GM19035 (cell line): Measurements from ENCODE around the gene SGCD.

Source experiments
- ATAC-seq: cut with Tn5 transposase; IDR thresholded peaks from one replicate; pipeline ENCODE4 v1.9.1; 2021; ENCODE audit not compliant: unreplicated experiment

Gene SGCD

DNA sequence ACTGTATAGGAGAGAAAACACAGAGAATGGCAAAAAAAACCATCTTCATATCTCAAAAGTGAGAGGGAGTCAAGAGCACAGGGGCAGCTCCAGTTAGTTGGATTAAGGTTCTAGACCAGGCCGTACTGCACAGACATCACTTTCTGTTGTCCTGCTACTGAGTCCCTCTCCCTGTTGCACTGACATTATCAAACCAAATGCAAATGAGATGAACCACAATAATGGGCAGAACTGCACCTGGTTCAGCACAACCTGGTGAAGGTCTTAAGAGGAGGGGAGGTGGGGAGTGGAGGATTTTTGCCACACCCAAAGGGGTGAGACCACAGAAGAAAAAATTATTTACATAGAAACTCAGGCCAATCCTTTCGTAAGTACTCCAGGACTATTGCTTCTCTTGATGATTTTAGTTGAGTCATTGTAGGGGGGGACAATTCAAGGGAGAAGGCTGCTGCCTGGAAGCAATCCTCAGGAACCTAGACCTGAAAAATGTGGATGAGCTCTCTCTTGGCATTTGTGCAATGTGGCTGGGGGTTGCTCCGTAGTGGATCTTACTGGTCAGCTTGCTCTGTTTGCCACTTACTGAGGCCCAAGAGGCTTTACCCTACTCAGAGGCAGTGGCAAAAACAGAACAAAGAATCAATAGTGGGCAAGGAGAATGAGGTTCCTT is 428.6 kb downstream of the SGCD start:
- ATAC-seq, result no peak

DNA sequence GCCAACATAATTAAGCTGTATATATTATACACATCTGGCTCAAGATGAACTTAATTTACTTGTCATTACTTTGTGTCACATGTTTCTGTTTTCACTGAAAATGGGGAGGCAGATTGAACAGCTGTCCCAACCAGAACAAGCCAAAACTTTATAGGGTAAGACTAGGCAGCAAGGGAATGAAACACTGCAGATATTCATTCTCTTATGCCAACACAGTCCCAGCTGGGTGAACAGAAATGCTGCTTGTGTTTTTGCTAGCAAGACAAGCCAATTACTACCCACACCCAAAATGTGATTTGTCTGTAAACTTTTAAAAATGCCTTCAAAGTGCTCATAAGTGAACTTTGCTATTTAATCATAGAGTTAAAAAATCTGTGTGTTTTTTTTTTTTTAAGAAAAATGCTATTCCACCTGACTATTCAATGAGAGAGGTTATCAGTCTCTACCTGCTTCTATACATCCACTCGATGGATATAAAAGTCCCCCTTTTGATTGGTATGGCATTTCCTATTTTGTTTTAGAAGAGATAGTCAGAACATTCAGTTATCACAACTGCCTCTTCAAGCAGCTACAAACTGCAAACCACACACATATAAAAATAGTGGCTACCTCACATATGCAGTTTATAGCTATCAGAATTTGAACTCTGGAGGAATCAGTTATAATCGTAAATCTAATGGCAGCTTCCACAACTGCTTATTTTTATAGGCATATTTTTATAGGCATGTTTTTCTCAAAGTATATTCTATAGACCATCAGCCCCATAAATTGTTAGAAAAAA is 431.2 kb downstream of the SGCD start:
- no peak for ATAC-seq

DNA sequence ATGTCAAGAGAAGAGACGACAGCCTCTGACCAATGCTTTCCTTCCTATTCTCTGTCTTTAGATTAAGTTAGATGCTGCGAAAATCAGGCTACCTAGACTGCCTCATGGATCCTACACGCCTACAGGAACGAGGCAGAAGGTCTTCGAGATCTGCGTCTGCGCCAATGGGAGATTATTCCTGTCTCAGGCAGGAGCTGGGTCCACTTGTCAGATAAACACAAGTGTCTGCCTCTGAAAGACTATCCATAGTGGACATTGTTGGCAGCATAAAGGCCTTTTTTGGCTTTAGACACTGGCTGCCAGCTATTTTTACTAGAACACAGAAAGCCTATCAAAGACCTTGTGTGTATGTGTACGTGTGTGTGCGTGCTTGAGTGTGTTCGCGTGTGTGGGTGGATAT is 432.2 kb downstream of the SGCD start:
- ATAC-seq, result no peak

DNA sequence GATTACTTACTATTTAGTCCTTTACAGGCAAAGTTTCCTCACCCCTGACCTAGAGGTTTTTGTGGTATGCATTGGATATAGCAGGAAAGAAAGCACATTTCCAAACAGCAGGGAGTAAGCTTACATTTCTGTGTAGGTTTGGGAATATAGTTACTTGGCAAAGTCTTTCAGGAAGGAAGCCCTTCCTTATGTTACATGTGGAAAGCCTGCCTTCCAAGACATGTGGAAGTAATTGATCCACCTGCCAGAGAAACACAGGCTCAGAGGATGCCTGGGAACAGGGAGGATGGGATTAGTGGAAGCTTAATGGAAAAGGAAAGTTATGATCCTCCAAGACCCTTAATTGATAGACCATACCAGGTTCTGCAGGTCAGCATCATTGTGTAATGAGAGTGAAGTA is 435.8 kb downstream of the SGCD start:
- no peak for ATAC-seq

DNA sequence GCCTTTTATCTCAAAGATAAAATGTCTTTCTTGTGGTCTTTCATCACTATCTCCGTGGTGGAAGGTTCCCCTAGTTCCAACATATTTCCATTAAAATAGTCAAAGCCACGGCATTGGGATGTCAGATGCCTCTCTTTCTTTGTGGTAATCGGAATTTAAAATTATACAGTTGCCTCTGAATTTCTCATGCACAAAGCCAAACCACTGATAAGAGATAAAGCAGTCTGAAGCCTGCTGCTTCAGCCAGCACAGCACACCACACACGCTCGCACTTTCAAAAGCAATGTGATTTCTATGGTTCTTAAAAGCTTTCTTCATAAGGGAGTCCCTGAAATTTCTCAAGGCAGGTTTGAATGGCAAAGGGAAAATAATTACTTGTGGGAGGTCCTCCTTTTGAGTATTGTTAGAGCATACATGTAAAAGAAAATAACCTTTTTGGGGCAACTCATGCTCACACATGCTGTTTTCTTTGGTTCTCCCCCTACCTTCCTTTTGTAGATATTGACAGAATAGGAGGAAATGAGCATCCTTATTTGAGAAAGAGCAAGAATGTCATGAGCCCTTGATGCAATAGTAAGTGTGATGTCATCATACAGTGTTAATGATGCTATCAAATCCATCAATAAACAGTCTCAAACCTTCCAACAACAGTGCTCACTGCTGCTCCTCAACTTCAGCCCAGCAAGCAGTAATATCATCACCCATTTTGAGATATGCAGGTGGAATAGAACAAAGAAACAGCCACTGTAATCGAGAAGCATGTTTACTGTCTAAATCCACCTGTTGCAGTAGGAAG is 437.4 kb downstream of the SGCD start:
- no peak for ATAC-seq

DNA sequence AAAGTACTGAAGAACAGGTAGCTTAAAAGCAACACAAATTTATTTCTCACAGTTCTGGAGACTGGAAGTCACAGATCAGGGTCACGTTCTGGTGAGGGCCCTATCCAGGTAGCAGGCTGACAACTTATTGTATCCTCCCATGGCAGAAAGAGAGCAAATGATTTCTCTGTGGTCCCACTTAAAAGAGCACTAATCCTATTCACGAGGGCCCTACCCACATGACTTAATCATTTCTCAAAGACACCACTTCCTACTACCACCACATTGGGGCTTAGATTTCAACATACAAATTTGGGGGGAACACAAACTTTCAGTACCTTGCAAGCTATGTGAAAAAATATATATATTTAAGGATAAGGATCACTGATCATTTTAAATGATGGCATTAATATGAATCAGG is 447.3 kb downstream of the SGCD start:
- no peak for ATAC-seq

DNA sequence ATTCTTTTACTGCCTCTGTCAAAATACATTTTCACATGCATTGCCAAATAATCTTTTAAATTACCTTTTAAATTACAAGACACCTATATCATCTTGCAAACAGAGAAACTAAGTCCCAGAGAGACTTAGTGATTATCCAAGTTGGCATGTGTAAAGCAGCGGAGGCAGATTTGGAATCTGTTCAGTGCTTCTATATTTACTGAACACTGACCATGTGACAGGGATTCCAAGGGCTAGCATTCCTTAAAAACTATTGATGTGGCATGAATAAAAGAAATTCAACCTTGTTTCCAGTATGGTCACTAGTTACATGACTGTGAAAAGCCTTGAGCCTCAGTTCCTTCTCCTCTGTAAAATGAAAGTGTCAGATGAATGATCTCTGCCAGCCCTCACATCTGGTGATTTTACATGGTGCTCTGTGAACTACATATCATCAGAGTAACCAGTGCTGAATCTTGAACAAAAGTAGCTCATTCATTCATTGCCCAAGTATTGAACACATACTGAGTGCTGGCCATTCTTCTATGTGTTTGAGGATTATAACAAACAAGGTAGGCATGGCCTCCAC is 451.3 kb downstream of the SGCD start:
- ATAC-seq, result no peak

DNA sequence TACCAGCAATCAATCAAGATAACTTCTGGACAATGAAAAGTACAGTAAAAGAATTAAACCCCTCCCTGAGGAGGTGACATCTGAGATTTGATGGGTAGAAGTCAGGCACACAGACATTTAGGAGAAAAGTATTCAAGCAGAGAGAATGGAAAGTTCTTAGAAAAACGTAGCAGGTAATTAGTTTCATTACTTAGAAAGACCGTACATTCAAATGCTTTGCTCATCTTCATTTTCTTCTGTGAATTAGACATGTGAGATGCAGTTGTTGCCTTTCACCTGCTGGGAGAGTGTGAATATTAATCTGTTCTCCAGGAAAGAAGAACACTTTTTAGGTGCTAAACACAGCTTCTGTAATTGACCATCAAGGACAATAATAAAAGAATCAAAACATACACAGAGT is 451.8 kb downstream of the SGCD start:
- no peak for ATAC-seq

DNA sequence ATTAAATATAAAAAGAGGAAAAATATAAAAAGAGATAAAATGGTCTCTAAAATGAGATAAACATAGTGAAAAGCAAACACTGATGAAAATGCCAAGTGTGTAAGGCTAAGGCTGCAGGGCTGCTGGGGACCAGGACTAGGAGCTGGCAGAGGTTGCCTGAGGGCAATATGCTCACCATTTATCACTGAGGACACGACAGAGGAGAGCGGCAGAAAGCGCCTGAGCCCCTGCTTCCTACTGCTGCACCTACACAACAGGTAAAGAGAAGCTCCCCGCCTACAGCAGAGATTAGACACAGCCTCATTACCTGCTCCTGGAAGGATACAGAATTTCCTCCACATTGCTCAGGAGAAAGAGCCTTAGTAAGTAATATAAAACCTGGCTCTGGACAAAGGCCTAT is 452.5 kb downstream of the SGCD start:
- no peak for ATAC-seq

DNA sequence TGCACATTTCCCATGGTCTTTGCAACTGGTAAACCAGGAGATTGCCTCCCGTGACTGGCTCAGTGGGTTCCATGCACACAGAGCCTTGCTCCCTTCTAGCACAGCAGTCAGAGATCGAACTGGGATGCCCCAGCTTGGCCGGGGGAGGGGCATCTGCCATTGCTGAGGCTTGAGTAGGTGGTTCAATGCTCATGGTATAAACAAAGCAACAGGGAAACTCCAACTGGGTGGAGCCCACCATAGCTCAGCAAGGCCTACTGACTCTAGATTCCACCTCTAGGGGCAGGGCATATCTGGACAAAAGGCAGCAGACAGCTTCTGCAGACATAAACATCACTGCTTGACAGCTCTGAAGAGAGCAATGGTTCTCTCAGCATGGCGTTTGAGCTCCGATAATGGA is 456.1 kb downstream of the SGCD start:
- ATAC-seq, result no peak

DNA sequence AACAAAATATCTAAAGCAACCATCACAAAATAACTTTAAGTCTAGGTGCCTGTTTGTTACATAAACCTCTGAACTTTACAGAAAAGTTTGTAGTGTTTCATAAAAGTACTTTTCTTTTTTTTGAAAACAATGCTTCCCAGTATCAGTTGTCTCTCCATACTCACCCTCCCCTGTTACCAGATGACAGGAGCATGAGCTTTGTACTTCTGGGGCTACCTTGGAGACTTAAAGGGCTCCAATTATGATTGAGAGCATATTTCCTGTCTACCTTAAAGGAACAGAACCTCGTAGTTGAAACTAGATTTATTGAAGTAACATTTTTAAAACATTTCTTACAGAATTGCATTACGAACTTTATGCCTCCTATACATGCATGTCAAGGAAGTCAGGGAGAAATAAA is 467.7 kb downstream of the SGCD start:
- ATAC-seq, result no peak

DNA sequence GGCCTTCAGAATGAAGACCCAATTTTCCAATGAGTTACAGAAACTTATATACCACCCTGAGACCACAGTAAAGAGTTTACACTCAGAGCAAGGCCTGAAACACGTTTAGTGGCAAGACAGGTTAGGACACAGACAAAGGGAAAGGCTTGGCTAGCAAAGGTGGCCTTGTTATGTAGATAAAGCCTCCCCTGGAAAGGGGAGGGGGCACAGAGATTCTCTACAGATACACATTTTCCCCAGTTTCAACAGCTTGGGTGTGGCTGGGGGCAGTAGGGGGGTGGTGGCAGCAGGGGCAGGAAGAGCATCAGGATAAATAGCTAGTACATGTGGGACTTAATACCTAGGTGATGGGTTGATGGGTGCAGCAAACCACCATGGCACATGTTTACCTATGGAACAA is 471.2 kb downstream of the SGCD start:
- ATAC-seq, result no peak

DNA sequence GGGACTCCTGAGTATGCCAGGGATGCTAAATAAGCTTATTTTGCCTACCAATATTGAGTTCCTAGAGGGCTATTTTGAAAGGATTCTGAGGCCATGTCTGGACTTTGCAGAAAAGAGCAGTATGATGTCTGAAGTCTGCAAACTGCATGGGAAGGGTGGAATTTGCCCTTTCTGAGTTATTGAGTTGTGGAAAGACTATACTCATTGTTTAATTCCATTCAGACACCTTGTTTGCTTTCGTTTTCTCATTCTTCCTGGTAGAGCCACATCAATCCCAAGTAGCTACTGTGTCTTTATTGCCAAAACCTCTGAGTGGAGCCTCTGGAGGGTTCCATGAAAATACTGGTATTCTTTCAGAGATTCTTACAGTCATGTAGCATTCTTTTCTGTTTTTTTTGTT is 472.2 kb downstream of the SGCD start:
- ATAC-seq, result no peak

DNA sequence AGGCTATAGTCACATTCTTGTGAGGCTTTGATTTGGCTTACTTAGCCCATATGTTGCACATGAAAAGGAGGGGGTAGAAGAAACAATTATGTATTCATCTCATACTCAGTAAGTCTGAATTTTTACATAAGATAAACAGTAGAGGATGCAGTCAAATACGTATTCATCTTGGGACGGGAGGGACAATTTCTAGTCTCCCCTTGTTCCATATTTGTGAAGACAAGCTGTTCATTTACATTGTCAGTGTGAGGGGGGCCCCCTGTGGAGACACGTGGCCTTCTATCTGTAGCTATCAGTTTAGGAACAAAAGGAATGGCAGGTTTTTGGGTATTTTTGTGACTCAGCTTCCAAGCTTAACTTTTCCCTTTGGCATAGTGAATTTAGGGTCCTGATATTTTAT is 474.0 kb downstream of the SGCD start:
- no peak for ATAC-seq

DNA sequence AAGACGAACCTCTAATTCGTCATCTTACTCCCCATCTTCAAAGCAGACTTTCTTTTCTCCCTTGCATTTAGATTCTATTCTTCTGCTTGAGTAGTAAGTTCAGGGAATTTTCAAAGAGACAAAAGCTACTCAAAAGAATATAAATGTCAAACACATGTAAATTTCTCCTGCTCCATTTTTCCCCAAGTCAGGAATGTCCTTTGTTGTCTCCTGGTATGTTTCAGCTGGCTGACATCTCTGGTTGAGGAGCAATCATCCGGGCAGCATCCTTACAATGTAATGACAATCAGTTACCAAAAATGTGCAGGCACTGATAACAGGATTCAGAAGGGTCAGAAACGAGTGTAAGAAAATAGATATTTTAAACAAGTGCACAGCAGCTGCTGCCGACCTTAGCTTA is 475.5 kb downstream of the SGCD start:
- ATAC-seq, result no peak

DNA sequence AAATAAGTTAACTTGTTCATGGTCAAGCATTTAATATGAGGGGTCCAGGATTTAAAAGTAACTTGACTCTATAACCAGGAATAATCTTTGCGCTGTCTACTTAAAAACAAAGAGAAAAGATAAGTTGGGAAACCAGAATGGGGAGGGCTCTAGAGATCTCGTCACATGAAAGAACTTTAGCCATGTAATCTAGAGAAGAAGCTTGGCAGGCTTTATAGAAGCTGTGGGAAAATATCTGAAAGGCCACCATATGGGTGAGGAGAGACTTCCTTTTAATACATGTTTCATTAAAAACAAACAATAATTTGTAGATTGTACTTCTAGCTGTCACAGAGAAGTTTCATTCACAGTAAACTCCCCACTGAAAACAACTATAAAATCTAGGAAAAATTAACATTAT is 476.4 kb downstream of the SGCD start:
- ATAC-seq, result no peak

DNA sequence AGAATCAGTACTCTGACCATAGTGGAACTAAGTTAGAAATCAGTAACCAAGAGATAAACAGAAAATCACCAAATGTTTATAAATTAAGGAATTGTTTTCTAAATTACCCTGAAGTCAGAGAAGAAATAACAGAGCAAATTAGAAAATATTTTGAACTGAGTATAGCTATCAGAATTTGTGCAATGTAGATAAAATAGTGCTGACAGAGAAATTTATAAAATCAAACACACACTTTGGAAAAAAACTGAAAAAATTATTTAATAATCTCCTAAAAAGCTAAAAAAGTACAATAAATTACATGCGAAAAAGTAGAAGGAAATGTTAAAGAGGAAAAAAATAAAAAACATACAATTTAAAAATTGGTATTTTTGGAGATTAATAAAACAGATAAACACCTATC is 486.0 kb downstream of the SGCD start:
- no peak for ATAC-seq

DNA sequence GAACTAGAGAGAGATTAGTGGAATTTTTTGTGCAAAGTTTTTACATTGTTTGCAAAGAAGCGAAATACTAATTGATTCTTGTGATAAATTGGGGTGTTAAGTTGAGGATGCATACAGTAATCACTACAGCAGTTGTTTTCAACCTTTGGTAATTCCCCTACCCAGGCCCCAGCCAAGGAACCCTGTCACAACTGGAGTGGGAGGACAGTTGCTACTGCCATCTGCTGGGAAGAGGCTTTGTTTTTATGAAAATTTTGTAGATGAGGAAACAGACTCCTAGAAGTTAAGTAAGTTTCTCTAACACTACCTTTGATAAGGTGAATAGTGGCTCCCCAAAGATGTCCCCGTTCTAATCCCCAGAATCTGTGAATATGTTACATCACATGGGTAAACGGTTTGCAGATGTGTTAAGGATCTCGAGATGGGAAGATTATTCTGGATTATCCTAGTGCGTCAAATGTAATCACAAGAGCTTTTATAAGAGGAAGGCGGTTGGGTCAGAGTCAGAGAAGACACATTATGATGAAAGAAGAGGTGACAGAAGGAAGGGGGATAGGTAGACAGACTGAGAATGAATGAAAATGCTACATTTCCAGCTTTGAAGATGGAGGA is 489.1 kb downstream of the SGCD start:
- ATAC-seq, result peak; percentile 61
